GM10248 (cell line): ENCODE measurements around the gene ANKRD33.

Experiments
- CTCF ChIA-PET: fragments of 300-600 bp; sonication (Branson Sonifier 250); formaldehyde crosslinking; extraction: SDS; loops from one replicate; lab custom pipeline; 2021; ENCODE audit warnings: antibody characterized with exemption; lab: Yijun Ruan, JAX
- POLR2A ChIA-PET: fragments of 350-650 bp; sonication (Branson Sonifier 250); formaldehyde crosslinking; extraction: SDS; loops from one replicate; lab custom pipeline; 2020; ENCODE audit warnings: antibody characterized with exemption; lab: Yijun Ruan, JAX
- DNase-seq: peaks from one replicate; pipeline ENCODE4 v3.0.0; 2012; ENCODE audit errors: extremely low spot score
- CTCF ChIP-seq: IDR thresholded peaks from 2 replicates; pipeline ENCODE4 v1.5.1; 2012; ENCODE audit warnings: mild to moderate bottlenecking, low read depth; ENCODE audit errors: extremely low read depth, missing control alignments, control extremely low read depth

Gene ANKRD33

GRCh38 chr12:51913071-51914033, 25.4 kb downstream of the ANKRD33 start:
- ChIA-PET POLR2A (no interaction called here), CTCF (interaction anchor here (0.9 to 6.2 kb wide), 5 partner anchors 10 to 1153 kb away, joined by 3 to 42 read pairs (median 5); no protein-coding TSS in a partner anchor)
- DNase-seq = no peak
- no peak for TF ChIP-seq CTCF

GRCh38 chr12:51914034-51914923, 26.4 kb downstream of the ANKRD33 start:
- POLR2A ChIA-PET = no interaction called here
- CTCF ChIA-PET = interaction anchor here (1.6 to 6.2 kb wide), 3 partner anchors 9 to 111 kb away, joined by 5 to 42 read pairs (median 7); no protein-coding TSS in a partner anchor
- TF ChIP-seq CTCF = no peak
- no peak for DNase-seq

- POLR2A ChIA-PET = no interaction called here
- CTCF ChIA-PET = interaction anchor here (2.2 to 6.2 kb wide), 2 partner anchors 8 to 110 kb away, joined by 7 to 42 read pairs; no protein-coding TSS in a partner anchor
Observed at GRCh38 chr12:51915003-51915625, 27.2 kb downstream of the ANKRD33 start.

GRCh38 chr12:51915951-51916350, 28.0 kb downstream of the ANKRD33 start:
- POLR2A ChIA-PET = no interaction called here
- DNase-seq = no peak
- TF ChIP-seq CTCF = no peak
- CTCF ChIA-PET = interaction anchor here (1.0 to 6.2 kb wide), 3 partner anchors 7 to 110 kb away, joined by 3 to 42 read pairs (median 6); no protein-coding TSS in a partner anchor

More at GRCh38 chr12:51915003-51915625, 27.2 kb downstream of the ANKRD33 start:
- DNase-seq = no peak
- TF ChIP-seq CTCF = no peak

GRCh38 chr12:51917041-51917590, 29.2 kb downstream of the ANKRD33 start:
- CTCF ChIA-PET = interaction anchor here (1.5 kb wide), 2 partner anchors 10 to 109 kb away, joined by 6 read pairs; no protein-coding TSS in a partner anchor
- no peak for DNase-seq
- TF ChIP-seq CTCF = no peak
- POLR2A ChIA-PET = no interaction called here
